Panc1 (cell line): ENCODE measurements around the gene ASCL2. TPM values are rescaled to one million over a fixed set of nuclear protein-coding genes. Genes with fewer than 3 reads are reported as not detected.

ENCODE experiments used
- ATAC-seq: fragments of 200-7000 bp; cut with Tn5 transposase; 2 replicates; pipeline ENCODE4 v1.9.1; 2020; ENCODE audit warnings: mild to moderate bottlenecking, moderate library complexity
- BruUV-seq: library from RNA; stranded (reverse); fragments of 400-500 nt; replicated peaks from 2 replicates; lab custom pipeline; 2021; lab: Mats Ljungman, UMichigan
- CTCF ChIA-PET: fragments of 300-600 bp; sonication (Branson Sonifier 250); formaldehyde crosslinking; loops from one replicate; lab custom pipeline; 2022; ENCODE audit warnings: antibody characterized with exemption; lab: Charles Lee
- POLR2A ChIA-PET: fragments of 300-600 bp; sonication (Branson Sonifier 250); formaldehyde crosslinking; loops from one replicate; lab custom pipeline; 2022; ENCODE audit warnings: antibody characterized with exemption; lab: Charles Lee
- DNase-seq: peaks from one replicate; pipeline ENCODE4 v3.0.0-alpha.2; 2010; ENCODE audit warnings: low read depth, low spot score
- H3K27ac ChIP-seq: 2 replicates; pipeline ENCODE4 v1.5.1; 2011; ENCODE audit warnings: mild to moderate bottlenecking, low read length, inconsistent platforms
- H3K27me3 ChIP-seq: fragments of 200-500 bp; sonication (Bioruptor generic); 2 replicates; pipeline ENCODE4 v1.6.0; 2014; ENCODE audit warnings: low read length, inconsistent platforms; ENCODE audit not compliant: control insufficient read depth, insufficient read depth
- H3K36me3 ChIP-seq: fragments of 200-500 bp; sonication (Bioruptor generic); 2 replicates; pipeline ENCODE4 v1.5.1; 2014; ENCODE audit warnings: inconsistent platforms, mild to moderate bottlenecking, low read length, moderate library complexity; ENCODE audit not compliant: control insufficient read depth, insufficient read depth
- H3K4me1 ChIP-seq: 2 replicates; pipeline ENCODE4 v1.5.1; 2011; ENCODE audit warnings: inconsistent platforms, mild to moderate bottlenecking, low read length, moderate library complexity; ENCODE audit not compliant: control insufficient read depth, insufficient read depth
- H3K4me3 ChIP-seq, 2 experiments: 2 replicates each; pipeline ENCODE4 v1.5.1; 2011 to 2012; ENCODE audit warnings: low read depth in 2 of 2, low read length in 2 of 2, mild to moderate bottlenecking in 2 of 2, inconsistent platforms in 1 of 2, moderate library complexity in 1 of 2
- H3K9me3 ChIP-seq: fragments of 200-500 bp; sonication (Bioruptor generic); 2 replicates; pipeline ENCODE4 v1.5.1; 2014; ENCODE audit warnings: low read depth, mild to moderate bottlenecking, inconsistent platforms, low read length, moderate library complexity; ENCODE audit not compliant: control insufficient read depth, insufficient read depth
- POLR2AphosphoS5 ChIP-seq: IDR thresholded peaks from 2 replicates; pipeline ENCODE4 v1.6.1; 2012; ENCODE audit warnings: mild to moderate bottlenecking, low read depth, low read length, moderate library complexity
- REST ChIP-seq, 2 experiments: IDR thresholded peaks; 2 replicates each; pipeline ENCODE4 v1.6.1; 2011 to 2012; ENCODE audit warnings: low read depth in 2 of 2, control low read depth in 1 of 2, low read length in 1 of 2, mild to moderate bottlenecking in 1 of 2, moderate library complexity in 1 of 2; ENCODE audit not compliant: insufficient read depth in 1 of 2
- SIN3A ChIP-seq: IDR thresholded peaks from 2 replicates; pipeline ENCODE4 v1.6.1; 2012; ENCODE audit warnings: low read depth, mild to moderate bottlenecking, low read length, moderate library complexity, borderline replicate concordance; ENCODE audit not compliant: insufficient read depth
- TCF7L2 ChIP-seq: IDR thresholded peaks from 2 replicates; pipeline ENCODE4 v1.6.1; 2011; ENCODE audit warnings: mild to moderate bottlenecking, low read depth, low read length, inconsistent platforms
- in situ Hi-C: cut with HindIII; loops from 2 replicates; pipeline ENCODE4 v1.10.0; 2016; ENCODE audit warnings: low sequenced_read_pairs, low pct_unique_long_range_greater_than_20kb
- intact Hi-C: fragments of 100-400 bp; cut with micrococcal nuclease; formaldehyde crosslinking; loops from one replicate; pipeline ENCODE4 v1.10.0; 2022; ENCODE audit not compliant: unreplicated experiment
- total RNA-seq: library from RNA; stranded (reverse); gene quantifications from one replicate; pipeline ENCODE4 v1.2.1, GENCODE V29; 2021; ENCODE audit not compliant: unreplicated experiment
- TF ChIP-seq, protein P1 (sequence below): fragments of 450-650 bp; IDR thresholded peaks from 2 replicates; pipeline ENCODE4 v1.5.1; 2017; ENCODE audit warnings: mild to moderate bottlenecking

ASCL2 gene
- total RNA-seq, 1 experiment from 2014 or later = not detected

- intact Hi-C loops (no loop called here), in situ Hi-C loops (no loop called here)
- Histone ChIP-seq H3K27me3 (peaks cover 14% of the 10 kb centered on the region; the same call in 1 of the 2 replicates), H3K36me3 (no peaks in the 10 kb centered on the region), H3K4me3 (no peak overlapping the region), H3K27ac (no peak overlapping the region), H3K4me1 (no peaks in the 10 kb centered on the region), H3K9me3 (peaks cover 5% of the 10 kb centered on the region; the same call in 1 of the 2 replicates)
- no peak for ATAC-seq
- CTCF ChIA-PET = no interaction called here
- no peak for DNase-seq
- BruUV-seq = no TSS peak
- POLR2A ChIA-PET = interaction anchor here (0.6 kb wide), 1 partner anchor 136 kb away, joined by 3 read pairs; no protein-coding TSS in a partner anchor
- TF ChIP-seq, protein P1, sequence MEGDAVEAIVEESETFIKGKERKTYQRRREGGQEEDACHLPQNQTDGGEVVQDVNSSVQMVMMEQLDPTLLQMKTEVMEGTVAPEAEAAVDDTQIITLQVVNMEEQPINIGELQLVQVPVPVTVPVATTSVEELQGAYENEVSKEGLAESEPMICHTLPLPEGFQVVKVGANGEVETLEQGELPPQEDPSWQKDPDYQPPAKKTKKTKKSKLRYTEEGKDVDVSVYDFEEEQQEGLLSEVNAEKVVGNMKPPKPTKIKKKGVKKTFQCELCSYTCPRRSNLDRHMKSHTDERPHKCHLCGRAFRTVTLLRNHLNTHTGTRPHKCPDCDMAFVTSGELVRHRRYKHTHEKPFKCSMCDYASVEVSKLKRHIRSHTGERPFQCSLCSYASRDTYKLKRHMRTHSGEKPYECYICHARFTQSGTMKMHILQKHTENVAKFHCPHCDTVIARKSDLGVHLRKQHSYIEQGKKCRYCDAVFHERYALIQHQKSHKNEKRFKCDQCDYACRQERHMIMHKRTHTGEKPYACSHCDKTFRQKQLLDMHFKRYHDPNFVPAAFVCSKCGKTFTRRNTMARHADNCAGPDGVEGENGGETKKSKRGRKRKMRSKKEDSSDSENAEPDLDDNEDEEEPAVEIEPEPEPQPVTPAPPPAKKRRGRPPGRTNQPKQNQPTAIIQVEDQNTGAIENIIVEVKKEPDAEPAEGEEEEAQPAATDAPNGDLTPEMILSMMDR = no peak
- TF ChIP-seq REST (IDR thresholded peaks at IDR 0.05; ENCODE audit: insufficient read depth in 1 of 2, low read depth in 2 of 2, low read length in 1 of 2) = no peak
- no peak for TF ChIP-seq TCF7L2
- TF ChIP-seq SIN3A = no peak
- TF ChIP-seq POLR2AphosphoS5 = no peak
These were observed 36.5 kb downstream of the ASCL2 start for GRCh38 chr11:2233693-2234455.

DNA sequence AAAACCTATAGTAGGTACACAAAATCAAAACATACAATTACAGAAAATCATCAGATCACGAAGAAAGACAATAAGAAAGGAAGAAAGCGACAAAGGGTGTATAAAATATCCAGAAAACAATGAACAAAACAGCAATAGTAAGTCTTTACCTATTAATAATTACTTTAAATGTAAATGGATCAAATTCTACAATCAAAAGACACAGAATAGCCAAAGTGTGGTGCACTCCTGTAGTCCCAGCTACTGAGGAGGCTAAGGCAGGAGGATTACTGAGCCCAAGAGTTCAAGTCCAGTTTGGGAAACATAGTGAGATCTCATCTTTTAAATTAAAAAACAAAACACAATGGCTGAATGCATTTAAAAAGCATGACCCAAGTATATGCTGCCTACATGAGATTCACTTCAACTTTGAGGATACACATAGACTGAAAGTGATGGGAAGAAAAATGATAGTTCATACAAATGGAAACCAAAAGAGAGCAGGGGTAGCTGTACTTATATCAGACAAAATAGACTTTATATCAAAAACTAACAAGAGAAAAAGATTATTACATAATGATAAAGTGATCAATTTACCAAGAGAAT is 40.6 kb downstream of the ASCL2 start:
- no peak for ATAC-seq
- DNase-seq = no peak
- Histone ChIP-seq H3K27ac (no peak overlapping the region), H3K36me3 (no peaks in the 10 kb centered on the region), H3K4me1 (no peaks in the 10 kb centered on the region), H3K4me3 (no peak overlapping the region), H3K9me3 (peaks cover 5% of the 10 kb centered on the region; the same call in 1 of the 2 replicates), H3K27me3 (peaks cover 14% of the 10 kb centered on the region; the same call in 1 of the 2 replicates)
- no peak for TF ChIP-seq POLR2AphosphoS5
- TF ChIP-seq REST (IDR thresholded peaks at IDR 0.05; ENCODE audit: insufficient read depth in 1 of 2, low read depth in 2 of 2, low read length in 1 of 2) = no peak
- TF ChIP-seq TCF7L2 = no peak
- TF ChIP-seq, protein P1 = no peak
- no peak for TF ChIP-seq SIN3A
- BruUV-seq = no TSS peak
- POLR2A ChIA-PET = interaction anchor here (0.7 kb wide), 1 partner anchor 71 kb away, joined by 3 read pairs; no protein-coding TSS in a partner anchor
- CTCF ChIA-PET = no interaction called here
- intact Hi-C loops = no loop called here
- in situ Hi-C loops = no loop called here
